HepG2 (cell line): ENCODE measurements around the gene AUH. TPM values are rescaled to one million over a fixed set of nuclear protein-coding genes. Genes with fewer than 3 reads are reported as not detected.

Source experiments
- ATAC-seq: fragments of 200-7000 bp; cut with Tn5 transposase; 3 replicates; pipeline ENCODE4 v1.9.1; 2020; ENCODE audit warnings: mild to moderate bottlenecking, moderate library complexity
- BruUV-seq: library from RNA; stranded (reverse); fragments of 400-500 nt; replicated peaks from 2 replicates; lab custom pipeline; 2021; lab: Mats Ljungman, UMichigan
- CTCF ChIA-PET: fragments of 300-600 bp; formaldehyde crosslinking; extraction: SDS; loops from one replicate; lab custom pipeline; 2021; ENCODE audit warnings: low total read pairs, inconsistent platforms, low intra/inter-chr PET ratio; lab: Yijun Ruan, JAX
- POLR2A ChIA-PET: fragments of 350-600 bp; sonication (Branson Sonifier 250); formaldehyde crosslinking; loops from one replicate; lab custom pipeline; 2020; ENCODE audit warnings: antibody characterized with exemption, inconsistent platforms; lab: Yijun Ruan, JAX
- DNase-seq: peaks from one replicate; pipeline ENCODE4 v3.0.0-alpha.2; 2015; ENCODE audit warnings: low spot score
- FAIRE-seq: peaks from 3 replicates; lab custom pipeline; 2011; peaks lifted over from hg19 to GRCh38; lab: Jason Lieb, UNC
- H2AFZ ChIP-seq: one replicate; pipeline ENCODE4 v1.6.1; 2011; ENCODE audit warnings: low read length, inconsistent platforms
- H3K27ac ChIP-seq: fragments of 300-600 bp; 3 replicates; pipeline ENCODE4 v1.8.0; 2011; ENCODE audit warnings: mixed run types, mild to moderate bottlenecking, mixed read lengths, low read length, inconsistent platforms; ENCODE audit not compliant: insufficient read depth; ENCODE audit errors: extremely low read length
- H3K27me3 ChIP-seq, 2 experiments: fragments of 200-600 bp in 1 of 2; 2 replicates in 1 of 2; 3 replicates in 1 of 2; pipeline versions ENCODE4 v1.6.0 to v1.8.0; 2011; ENCODE audit warnings: low read length in 2 of 2, mild to moderate bottlenecking in 2 of 2, moderate library complexity in 2 of 2, inconsistent platforms in 1 of 2; ENCODE audit not compliant: insufficient read depth in 2 of 2, control insufficient read depth in 1 of 2
- H3K36me3 ChIP-seq, 2 experiments: fragments of 200-600 bp in 1 of 2; replicated peaks in 1 of 2; 2 replicates in 1 of 2; 3 replicates in 1 of 2; pipeline versions ENCODE4 v1.5.1 to v1.8.0; 2011; ENCODE audit warnings: low read length in 2 of 2, inconsistent platforms in 1 of 2; ENCODE audit not compliant: insufficient read depth in 2 of 2, control insufficient read depth in 1 of 2
- H3K4me1 ChIP-seq: 2 replicates; pipeline ENCODE4 v1.5.1; 2012; ENCODE audit warnings: low read length, inconsistent platforms; ENCODE audit not compliant: insufficient read depth
- H3K4me2 ChIP-seq: 2 replicates; pipeline ENCODE4 v1.6.0; 2011; ENCODE audit warnings: low read depth, low read length, inconsistent platforms
- H3K4me3 ChIP-seq, 3 experiments: fragments of 200-600 bp in 1 of 3; sonication (generic), shearing (Covaris generic) in 1 of 3; replicated peaks in 1 of 3; 2 replicates each; pipeline ENCODE4 v1.5.1; 2011 to 2016; ENCODE audit warnings: low read length in 3 of 3, inconsistent platforms in 2 of 3, low read depth in 2 of 3, mild to moderate bottlenecking in 2 of 3, control low read depth in 1 of 3, mixed read lengths in 1 of 3; ENCODE audit not compliant: insufficient read depth in 1 of 3
- H3K79me2 ChIP-seq: one replicate; pipeline ENCODE4 v1.6.1; 2011; ENCODE audit warnings: low read length, inconsistent platforms; ENCODE audit not compliant: insufficient read depth
- H3K9ac ChIP-seq: 2 replicates; pipeline ENCODE4 v1.6.0; 2011; ENCODE audit warnings: mild to moderate bottlenecking, low read depth, low read length, inconsistent platforms; ENCODE audit not compliant: insufficient read depth
- H3K9me3 ChIP-seq: 2 replicates; pipeline ENCODE4 v1.5.1; 2012; ENCODE audit warnings: mild to moderate bottlenecking, low read length
- H4K20me1 ChIP-seq: 2 replicates; pipeline ENCODE4 v1.6.0; 2011; ENCODE audit warnings: inconsistent platforms, mild to moderate bottlenecking, low read length, moderate library complexity; ENCODE audit not compliant: insufficient read depth
- HHEX ChIP-seq: IDR thresholded peaks from 2 replicates; pipeline ENCODE4 v1.6.1; 2016; ENCODE audit warnings: control low read depth
- HOXA5 ChIP-seq: sonication (generic); formaldehyde crosslinking; IDR thresholded peaks from 2 replicates; pipeline ENCODE4 v1.4.0; 2020; ENCODE audit warnings: missing genetic modification reagents
- MLLT10 ChIP-seq: sonication (generic); formaldehyde crosslinking; IDR thresholded peaks from 2 replicates; pipeline ENCODE4 v1.4.0; 2020; ENCODE audit warnings: missing genetic modification reagents
- SIX4 ChIP-seq: sonication (generic); formaldehyde crosslinking; IDR thresholded peaks from 2 replicates; pipeline ENCODE4 v1.4.0; 2020; ENCODE audit warnings: missing genetic modification reagents
- ZNF746 ChIP-seq: sonication (generic); formaldehyde crosslinking; IDR thresholded peaks from 2 replicates; pipeline ENCODE4 v1.8.0; 2022; ENCODE audit warnings: mild to moderate bottlenecking, missing genetic modification reagents
- ZNF850 ChIP-seq: sonication (generic); formaldehyde crosslinking; conservative IDR thresholded peaks from 2 replicates; pipeline ENCODE4 v1.9.0; 2021; ENCODE audit warnings: mild to moderate bottlenecking, missing genetic modification reagents
- WGBS: methylation state at CpG from one replicate; pipeline ENCODE4 v1.1.6; 2017; ENCODE audit warnings: low lambda C conversion rate; 5-methylcytosine and 5-hydroxymethylcytosine counted together
- in situ Hi-C: cut with HindIII; loops from 2 replicates; pipeline ENCODE4 v1.10.0; 2017; ENCODE audit warnings: low pct_unique_long_range_greater_than_20kb; ENCODE audit not compliant: extremely low pct_ligation_motif_present
- intact Hi-C: fragments of 100-400 bp; cut with micrococcal nuclease; formaldehyde crosslinking; loops from one replicate; pipeline ENCODE4 v1.10.0; 2022; ENCODE audit not compliant: unreplicated experiment
- polyA plus RNA-seq, 8 experiments: library from polyadenylated mRNA; depleted of rRNA in 3 of 8; stranded (reverse) in 7 of 8; unstranded in 1 of 8; fragments of >200 nt; fragmentation: Illumina TruSeq in 4 of 8; extraction: Trizol in 4 of 8; gene quantifications; 2 replicates each; pipeline versions ENCODE4 v1.2.1 to v1.2.3, GENCODE V29; 2011 to 2016; ENCODE audit warnings: low read depth in 4 of 8, missing spikeins in 1 of 8, mixed read lengths in 1 of 8; ENCODE audit not compliant: insufficient read depth in 1 of 8
- total RNA-seq, 5 experiments: library from RNA; depleted of rRNA; stranded (reverse); fragments of >200 nt; fragmentation: Illumina TruSeq; extraction: Trizol; gene quantifications; 2 replicates each; pipeline ENCODE4 v1.2.3, GENCODE V29; 2016; ENCODE audit warnings: low read depth in 1 of 5
- TF ChIP-seq, protein P1 (sequence below): sonication (generic); formaldehyde crosslinking; IDR thresholded peaks from 2 replicates; pipeline ENCODE4 v1.4.0; 2020; ENCODE audit warnings: low read depth, missing genetic modification reagents
- TF ChIP-seq, protein P2 (sequence below): sonication (generic); formaldehyde crosslinking; IDR thresholded peaks from 2 replicates; pipeline ENCODE4 v1.8.0; 2022; ENCODE audit warnings: low read depth, missing genetic modification reagents
- TF ChIP-seq, protein P3 (sequence below): sonication (generic); formaldehyde crosslinking; conservative IDR thresholded peaks from 2 replicates; pipeline ENCODE4 v1.8.0; 2022; ENCODE audit warnings: low read depth, missing genetic modification reagents
- TF ChIP-seq, protein P4 (sequence below): sonication (generic); formaldehyde crosslinking; IDR thresholded peaks from 2 replicates; pipeline ENCODE4 v1.4.0; 2020; ENCODE audit warnings: missing genetic modification reagents

Gene AUH
- total and polyA plus RNA-seq, 2 of the 13 experiments (the other 11 are each of a cell fraction or from before 2014, with no cell fraction given): 25.8 to 31.9 TPM

DNA sequence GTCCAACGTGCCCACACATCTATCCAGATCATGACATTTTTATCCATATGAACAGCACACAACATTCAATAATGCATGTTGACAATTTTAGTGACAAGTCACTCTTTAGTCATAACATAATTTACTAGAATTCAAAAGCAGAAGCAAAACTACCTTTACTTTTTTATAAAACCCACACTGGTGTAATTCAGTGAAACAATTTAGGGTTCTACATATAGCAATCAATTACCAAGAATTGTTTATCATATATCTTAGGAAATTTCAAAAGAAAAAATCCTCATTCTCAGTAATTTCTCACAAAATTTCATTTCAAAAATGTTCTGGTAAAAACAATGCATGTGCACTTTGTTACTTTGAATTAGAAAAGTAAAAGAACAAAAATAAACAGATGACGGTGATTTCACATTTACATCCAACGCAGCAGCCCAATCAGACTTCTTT, 12.6 kb downstream of the AUH start:
- Histone ChIP-seq H3K27ac (no peak overlapping the region), H3K79me2 (peaks cover 66% of the 10 kb centered on the region), H3K4me1 (peaks cover 15% of the 10 kb centered on the region), H3K36me3 (peaks cover 9 to 33% of the 10 kb centered on the region in 2 experiments; a peak in 4 of 5 replicates), H3K4me3 (no peak overlapping the region), H3K9ac (no peak overlapping the region), H3K27me3 (no peaks in the 10 kb centered on the region), H2AFZ (no peak overlapping the region), H4K20me1 (no peaks in the 10 kb centered on the region), H3K9me3 (no peaks in the 10 kb centered on the region), H3K4me2 (no peak overlapping the region)
- FAIRE-seq (no peak), DNase-seq (no peak), ATAC-seq (no peak)
- no TSS peak for BruUV-seq
- 97% methylated on average over 3 of the region's 3 CpGs for WGBS
- no peak for TF ChIP-seq SIX4 (CRISPR knock-in tag)
- TF ChIP-seq, protein P1, sequence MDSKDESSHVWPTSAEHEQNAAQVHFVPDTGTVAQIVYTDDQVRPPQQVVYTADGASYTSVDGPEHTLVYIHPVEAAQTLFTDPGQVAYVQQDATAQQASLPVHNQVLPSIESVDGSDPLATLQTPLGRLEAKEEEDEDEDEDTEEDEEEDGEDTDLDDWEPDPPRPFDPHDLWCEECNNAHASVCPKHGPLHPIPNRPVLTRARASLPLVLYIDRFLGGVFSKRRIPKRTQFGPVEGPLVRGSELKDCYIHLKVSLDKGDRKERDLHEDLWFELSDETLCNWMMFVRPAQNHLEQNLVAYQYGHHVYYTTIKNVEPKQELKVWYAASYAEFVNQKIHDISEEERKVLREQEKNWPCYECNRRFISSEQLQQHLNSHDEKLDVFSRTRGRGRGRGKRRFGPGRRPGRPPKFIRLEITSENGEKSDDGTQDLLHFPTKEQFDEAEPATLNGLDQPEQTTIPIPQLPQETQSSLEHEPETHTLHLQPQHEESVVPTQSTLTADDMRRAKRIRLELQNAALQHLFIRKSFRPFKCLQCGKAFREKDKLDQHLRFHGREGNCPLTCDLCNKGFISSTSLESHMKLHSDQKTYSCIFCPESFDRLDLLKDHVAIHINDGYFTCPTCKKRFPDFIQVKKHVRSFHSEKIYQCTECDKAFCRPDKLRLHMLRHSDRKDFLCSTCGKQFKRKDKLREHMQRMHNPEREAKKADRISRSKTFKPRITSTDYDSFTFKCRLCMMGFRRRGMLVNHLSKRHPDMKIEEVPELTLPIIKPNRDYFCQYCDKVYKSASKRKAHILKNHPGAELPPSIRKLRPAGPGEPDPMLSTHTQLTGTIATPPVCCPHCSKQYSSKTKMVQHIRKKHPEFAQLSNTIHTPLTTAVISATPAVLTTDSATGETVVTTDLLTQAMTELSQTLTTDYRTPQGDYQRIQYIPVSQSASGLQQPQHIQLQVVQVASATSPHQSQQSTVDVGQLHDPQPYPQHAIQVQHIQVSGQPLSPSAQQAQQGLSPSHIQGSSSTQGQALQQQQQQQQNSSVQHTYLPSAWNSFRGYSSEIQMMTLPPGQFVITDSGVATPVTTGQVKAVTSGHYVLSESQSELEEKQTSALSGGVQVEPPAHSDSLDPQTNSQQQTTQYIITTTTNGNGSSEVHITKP (CRISPR knock-in tag): no peak
- TF ChIP-seq HOXA5 (CRISPR knock-in tag): no peak
- no peak for TF ChIP-seq HHEX (CRISPR knock-in tag)
- TF ChIP-seq MLLT10: no peak
- TF ChIP-seq, protein P2, sequence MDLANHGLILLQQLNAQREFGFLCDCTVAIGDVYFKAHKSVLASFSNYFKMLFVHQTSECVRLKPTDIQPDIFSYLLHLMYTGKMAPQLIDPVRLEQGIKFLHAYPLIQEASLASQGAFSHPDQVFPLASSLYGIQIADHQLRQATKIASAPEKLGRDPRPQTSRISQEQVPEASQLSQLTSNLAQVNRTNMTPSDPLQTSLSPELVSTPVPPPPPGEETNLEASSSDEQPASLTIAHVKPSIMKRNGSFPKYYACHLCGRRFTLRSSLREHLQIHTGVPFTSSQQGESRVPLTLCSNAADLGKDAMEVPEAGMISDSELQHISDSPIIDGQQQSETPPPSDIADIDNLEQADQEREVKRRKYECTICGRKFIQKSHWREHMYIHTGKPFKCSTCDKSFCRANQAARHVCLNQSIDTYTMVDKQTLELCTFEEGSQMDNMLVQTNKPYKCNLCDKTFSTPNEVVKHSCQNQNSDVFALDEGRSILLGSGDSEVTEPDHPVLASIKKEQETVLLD: no peak
- no peak for TF ChIP-seq ZNF850 (CRISPR knock-in tag)
- TF ChIP-seq, protein P3, sequence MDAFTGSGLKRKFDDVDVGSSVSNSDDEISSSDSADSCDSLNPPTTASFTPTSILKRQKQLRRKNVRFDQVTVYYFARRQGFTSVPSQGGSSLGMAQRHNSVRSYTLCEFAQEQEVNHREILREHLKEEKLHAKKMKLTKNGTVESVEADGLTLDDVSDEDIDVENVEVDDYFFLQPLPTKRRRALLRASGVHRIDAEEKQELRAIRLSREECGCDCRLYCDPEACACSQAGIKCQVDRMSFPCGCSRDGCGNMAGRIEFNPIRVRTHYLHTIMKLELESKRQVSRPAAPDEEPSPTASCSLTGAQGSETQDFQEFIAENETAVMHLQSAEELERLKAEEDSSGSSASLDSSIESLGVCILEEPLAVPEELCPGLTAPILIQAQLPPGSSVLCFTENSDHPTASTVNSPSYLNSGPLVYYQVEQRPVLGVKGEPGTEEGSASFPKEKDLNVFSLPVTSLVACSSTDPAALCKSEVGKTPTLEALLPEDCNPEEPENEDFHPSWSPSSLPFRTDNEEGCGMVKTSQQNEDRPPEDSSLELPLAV (CRISPR knock-in tag): no peak
- no peak for TF ChIP-seq ZNF746 (CRISPR knock-in tag)
- TF ChIP-seq, protein P4, sequence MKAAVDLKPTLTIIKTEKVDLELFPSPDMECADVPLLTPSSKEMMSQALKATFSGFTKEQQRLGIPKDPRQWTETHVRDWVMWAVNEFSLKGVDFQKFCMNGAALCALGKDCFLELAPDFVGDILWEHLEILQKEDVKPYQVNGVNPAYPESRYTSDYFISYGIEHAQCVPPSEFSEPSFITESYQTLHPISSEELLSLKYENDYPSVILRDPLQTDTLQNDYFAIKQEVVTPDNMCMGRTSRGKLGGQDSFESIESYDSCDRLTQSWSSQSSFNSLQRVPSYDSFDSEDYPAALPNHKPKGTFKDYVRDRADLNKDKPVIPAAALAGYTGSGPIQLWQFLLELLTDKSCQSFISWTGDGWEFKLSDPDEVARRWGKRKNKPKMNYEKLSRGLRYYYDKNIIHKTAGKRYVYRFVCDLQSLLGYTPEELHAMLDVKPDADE (CRISPR knock-in tag): no peak
- in situ Hi-C loops (no loop called here), intact Hi-C loops (no loop called here)
- ChIA-PET POLR2A (no interaction called here), CTCF (no interaction called here)
